Prostate gland (tissue), 2 donors: ENCODE results near the gene PLEKHA7.

ENCODE experiments used
- CTCF ChIP-seq, 4 experiments: fragments of 200-600 bp in 2 of 4; fragments of 450-650 bp in 2 of 4; sonication (generic) in 2 of 4; IDR thresholded peaks; 1 replicate in 3 of 4; 2 replicates in 1 of 4; pipeline ENCODE4 v1.5.1; 2016 to 2019; ENCODE audit warnings: antibody characterized with exemption in 4 of 4, mild to moderate bottlenecking in 2 of 4, moderate library complexity in 2 of 4
- POLR2A ChIP-seq: fragments of 450-650 bp; IDR thresholded peaks from one replicate; pipeline ENCODE4 v1.6.1; 2016; ENCODE audit warnings: antibody characterized with exemption, mild to moderate bottlenecking
- POLR2AphosphoS5 ChIP-seq: sonication (generic); formaldehyde crosslinking; IDR thresholded peaks from one replicate; pipeline ENCODE4 v1.6.1; 2017; ENCODE audit warnings: antibody characterized with exemption

- TF ChIP-seq CTCF (IDR thresholded peaks at IDR 0.05) (no peak), POLR2A (no peak), POLR2AphosphoS5 (no peak)
These were observed 49.7 kb downstream of the PLEKHA7 start for GRCh38 chr11:16964501-16964900.
